Kidney glomerular epithelial cell (primary cell): ENCODE results near the gene LNX1.

Source experiments
- DNase-seq: peaks from one replicate; lab custom pipeline; 2025; lab: John Stamatoyannopoulos, UW

LNX1 gene

DNA sequence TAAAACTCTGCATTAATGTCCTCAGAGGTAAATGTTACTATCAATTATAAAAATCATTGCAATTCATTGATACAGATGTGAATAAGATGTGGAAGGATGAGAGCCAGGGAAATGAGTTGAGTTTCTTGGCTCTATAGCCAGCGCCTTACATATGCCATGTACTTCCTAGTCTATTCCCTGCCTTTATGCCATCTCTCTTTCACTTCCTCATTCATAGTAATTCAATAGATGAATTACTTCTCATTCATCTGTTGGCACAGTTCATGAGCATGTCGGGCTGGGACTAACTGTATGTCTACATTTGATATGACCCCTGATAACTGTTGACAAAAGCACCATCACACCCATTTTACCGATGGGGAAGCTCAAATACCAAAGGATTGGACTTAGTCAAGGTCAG, 55.7 kb downstream of the LNX1 start:
- no peak for DNase-seq

- DNase-seq = no peak
Measured at GRCh38 chr4:53534684-53535083, 56.6 kb downstream of the LNX1 start.

DNA sequence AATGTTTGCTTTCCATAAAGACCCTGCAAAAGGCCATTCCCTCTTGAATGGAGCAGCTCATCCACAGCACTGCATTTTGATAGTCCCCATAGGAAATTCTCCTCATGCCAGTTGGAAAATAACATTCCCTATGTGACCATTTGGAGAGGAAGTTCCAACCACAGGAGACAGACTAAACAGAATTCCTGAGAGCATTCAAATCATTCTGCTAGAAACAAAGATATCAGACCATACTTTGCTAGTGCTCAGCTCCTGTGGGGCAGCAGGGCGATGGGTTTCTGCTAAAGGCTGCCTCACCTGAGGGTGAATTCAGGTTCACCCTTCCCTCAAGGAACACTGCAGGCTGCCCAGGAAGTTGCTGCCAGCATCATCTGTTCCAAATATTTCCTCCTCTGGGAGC, 58.8 kb downstream of the LNX1 start:
- no peak for DNase-seq

- DNase-seq = no peak
Measured at GRCh38 chr4:53531585-53532224, 59.6 kb downstream of the LNX1 start.

DNA sequence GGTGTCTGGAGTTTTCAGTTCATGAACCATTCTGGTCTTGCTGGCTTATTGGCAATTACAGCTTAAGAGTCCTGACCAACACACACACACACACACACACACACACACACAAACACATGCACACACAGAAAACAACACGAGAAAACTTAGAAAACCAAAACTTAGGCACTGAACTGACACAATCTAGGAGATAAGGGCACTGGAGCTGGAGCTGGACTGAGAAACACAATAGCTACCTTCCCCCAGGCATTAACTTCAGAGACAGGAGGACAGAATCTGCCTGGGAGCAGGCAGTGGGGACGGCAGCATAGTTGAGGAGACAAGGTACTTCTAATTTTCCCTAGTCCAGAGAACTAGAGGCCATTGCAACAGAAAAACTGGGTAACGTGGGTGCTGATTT, 62.3 kb downstream of the LNX1 start:
- no peak for DNase-seq

DNA sequence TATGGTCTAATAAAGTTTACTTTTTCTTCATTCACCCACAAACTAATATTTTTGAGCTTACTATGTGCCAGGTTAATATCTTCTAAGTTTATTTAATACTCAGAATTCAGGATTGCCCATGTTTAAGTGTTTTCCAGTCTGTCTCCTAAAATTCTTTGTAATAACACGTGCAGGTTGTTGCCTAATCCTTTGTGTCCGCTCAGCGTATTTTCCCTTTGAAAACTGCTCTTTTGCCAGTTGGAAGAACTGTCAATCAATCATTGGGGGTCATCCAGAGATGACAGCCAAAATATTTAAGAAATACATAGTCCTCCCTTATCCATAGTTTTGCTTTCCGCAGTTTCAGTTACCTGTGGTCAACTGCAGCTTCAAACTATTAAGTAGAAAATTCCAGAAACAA, 63.4 kb downstream of the LNX1 start:
- no peak for DNase-seq

GRCh38 chr4:53527326-53527725, 64.0 kb downstream of the LNX1 start:
- no peak for DNase-seq

GRCh38 chr4:53522334-53522733, 69.0 kb downstream of the LNX1 start:
- DNase-seq = no peak

DNA sequence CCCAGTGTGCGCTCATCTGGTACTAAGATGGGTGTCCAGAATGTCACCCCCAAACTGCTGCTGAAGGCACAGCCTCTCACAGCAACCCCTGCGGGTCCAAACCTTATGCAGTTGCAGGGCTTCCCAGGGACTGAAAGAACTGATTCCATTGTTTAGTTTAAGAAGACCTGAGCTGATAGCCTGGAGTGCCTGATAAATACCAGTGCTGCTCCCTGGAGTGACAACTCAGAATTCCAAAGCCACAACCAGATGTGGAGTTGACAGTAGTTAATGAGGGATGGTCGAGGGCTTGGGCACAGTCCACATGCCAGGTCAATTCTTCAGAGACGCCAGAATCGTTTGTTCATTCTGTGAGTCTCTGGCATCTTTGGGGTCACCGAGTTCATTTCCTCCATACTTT, 71.2 kb downstream of the LNX1 start:
- no peak for DNase-seq

DNA sequence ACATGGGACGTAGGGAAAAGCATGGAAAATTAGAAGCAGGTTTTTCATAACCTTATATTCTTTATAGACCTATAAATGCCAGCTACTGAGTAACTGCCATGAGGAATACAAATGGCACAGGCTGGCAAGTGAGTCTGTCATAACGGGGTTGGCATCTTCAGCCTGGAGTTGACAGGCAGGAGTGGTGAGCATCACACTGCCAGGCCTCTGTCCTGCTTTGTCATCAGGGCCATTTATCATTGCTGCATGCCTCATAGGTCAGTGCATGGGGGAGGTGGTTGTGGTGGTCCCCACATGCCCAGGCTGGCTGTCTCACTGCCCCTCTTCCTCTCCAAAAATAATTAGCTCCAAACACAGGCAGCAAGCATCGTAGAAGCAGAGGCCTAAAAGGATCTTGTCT, 72.5 kb downstream of the LNX1 start:
- DNase-seq = no peak

- no peak for DNase-seq
Measured at GRCh38 chr4:53515076-53515475, 76.2 kb downstream of the LNX1 start.

DNA sequence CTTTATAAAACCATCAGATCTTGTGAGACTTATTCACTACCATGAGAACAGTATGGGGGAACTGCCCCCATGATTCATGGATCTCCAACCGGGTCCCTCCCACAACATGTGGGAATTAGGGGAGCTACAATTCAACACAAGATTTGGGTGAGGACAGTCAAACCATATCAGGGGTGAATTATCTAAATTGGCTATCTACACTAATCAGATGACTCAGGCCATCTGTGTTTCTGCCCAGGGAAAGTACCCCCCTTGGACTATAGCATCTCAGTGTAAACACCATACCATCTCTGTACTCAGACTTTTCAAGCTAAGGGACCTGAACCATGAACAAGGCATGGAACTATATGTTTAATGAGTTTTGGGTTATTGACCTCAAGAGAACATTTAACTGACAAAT, 76.8 kb downstream of the LNX1 start:
- no peak for DNase-seq

- DNase-seq = no peak
Measured at GRCh38 chr4:53512608-53513007, 78.7 kb downstream of the LNX1 start.

GRCh38 chr4:53511014-53511413, 80.3 kb downstream of the LNX1 start:
- no peak for DNase-seq

- no peak for DNase-seq
Measured at GRCh38 chr4:53510321-53510720, 81.0 kb downstream of the LNX1 start.

- DNase-seq = no peak
Measured at GRCh38 chr4:53508446-53508845, 82.8 kb downstream of the LNX1 start.

DNA sequence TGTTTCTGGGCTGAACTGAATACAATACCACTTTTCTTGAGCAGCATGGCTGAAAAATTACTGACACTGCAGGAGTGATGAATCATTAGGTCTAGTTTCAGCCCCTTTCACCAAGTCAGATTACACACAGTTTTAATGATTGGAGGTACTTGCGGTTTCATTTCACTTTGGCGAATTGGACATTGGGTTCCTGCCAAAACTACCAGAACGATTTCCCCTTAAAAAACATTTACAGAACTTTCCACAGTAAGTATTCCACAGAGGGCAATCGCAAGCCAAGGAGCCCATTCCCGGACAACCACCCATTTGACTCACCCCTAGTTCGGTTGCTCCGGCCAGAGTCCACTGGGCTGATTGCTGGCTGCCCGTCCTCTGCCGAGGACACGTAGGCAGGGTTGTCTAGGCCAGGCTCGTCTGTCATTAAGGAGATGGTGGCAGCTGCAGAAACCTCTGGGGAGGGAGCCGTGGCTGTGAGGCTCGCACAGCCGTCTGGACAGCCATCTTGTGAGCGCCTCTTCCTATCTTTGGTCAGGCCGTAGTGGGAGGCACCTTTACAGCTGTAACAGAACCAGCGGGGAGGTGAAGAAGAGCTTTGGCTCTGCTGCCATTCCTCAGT, 83.5 kb downstream of the LNX1 start:
- DNase-seq = no peak

DNA sequence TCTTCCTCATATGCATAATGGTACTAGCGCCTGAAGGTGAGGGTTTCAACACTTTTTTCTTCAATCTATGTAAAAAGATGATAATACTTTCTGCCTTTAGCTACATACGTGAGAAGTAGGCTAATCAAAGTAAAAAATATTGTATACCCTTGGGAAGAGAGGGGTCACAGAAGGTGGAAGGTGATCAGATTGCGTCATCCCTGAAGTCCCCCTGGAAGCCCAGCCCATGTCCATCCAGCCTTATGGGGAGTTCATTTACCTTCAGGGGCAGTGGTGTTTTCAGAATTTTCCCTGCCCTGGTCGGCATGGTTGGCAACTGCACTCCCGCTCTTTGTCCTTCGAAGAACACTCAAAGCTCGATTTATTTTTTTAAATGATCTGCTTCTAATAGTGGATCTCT, 84.2 kb downstream of the LNX1 start:
- DNase-seq = no peak

GRCh38 chr4:53505947-53506346, 85.3 kb downstream of the LNX1 start:
- DNase-seq = no peak

- DNase-seq = no peak
Measured at GRCh38 chr4:53502094-53502493, 89.2 kb downstream of the LNX1 start.

DNA sequence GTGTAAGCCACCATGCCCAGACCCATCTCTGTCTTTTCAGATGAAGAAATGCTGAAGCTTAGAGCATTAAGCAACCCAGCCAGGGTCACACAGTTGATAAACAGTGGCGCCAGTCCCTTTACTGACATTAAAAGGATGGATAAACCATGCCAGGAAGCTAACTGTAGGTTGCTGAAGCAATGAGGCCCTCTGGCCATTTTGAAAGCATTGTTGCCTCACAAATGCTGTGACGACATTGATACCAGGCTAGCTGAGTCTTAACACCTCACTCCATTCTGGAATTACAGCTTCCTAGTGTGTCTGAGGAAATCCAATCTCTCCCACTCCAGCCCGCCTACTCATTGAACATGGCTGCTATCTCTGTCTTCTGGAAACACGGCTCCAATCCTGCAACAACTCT, 89.7 kb downstream of the LNX1 start:
- DNase-seq = no peak

DNA sequence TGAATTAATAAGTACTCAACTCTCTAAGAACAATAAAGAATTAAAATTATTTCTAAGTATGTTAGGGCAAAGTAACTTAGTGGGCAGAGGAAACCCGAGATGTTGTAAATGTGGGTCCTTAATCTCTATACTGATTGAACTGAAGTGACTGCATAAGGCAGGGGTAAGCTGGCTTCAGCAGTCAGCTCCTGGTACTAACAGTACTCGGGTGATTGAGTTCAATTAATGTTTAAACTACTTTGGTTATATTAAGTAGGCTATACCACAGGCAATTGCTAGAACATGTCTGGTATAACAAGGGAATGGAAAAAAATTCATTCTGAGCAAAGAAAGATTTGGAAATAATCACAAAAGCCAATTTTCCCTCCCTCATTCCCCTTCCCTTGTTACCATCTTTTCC, 90.7 kb downstream of the LNX1 start:
- peak; percentile 33 for DNase-seq

GRCh38 chr4:53499791-53500190, 91.5 kb downstream of the LNX1 start:
- DNase-seq = no peak

DNA sequence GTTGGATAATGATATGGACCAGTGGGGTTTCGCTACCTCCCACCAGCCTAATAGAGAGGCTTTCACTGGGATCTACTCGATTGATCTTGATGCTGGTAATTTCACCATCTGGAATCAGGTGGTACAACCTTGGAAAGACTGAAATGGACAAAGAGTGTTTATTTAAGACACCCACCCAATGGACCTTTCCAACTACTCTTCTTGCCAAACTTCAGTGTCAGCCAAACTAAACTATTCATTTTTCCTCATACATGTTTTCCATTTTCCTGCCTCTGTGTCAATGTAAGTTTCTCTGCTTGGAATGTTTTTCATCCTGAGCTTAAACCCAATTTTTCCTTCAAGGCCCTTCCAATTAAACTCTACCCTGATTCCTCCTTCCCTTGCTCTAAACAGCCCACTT, 92.6 kb downstream of the LNX1 start:
- DNase-seq = no peak
